Mesodermal cell (in vitro differentiated cells): Measurements from ENCODE around the gene TRIM8.

Experiments used
- H3K27ac ChIP-seq: 2 replicates; pipeline ENCODE4 v1.7.0; 2013; ENCODE audit warnings: mild to moderate bottlenecking, low read depth, low read length, moderate library complexity; ENCODE audit not compliant: severe bottlenecking
- H3K36me3 ChIP-seq: 2 replicates; pipeline ENCODE4 v1.7.1; 2013; ENCODE audit warnings: mild to moderate bottlenecking, low read length, moderate library complexity; ENCODE audit not compliant: control insufficient read depth, insufficient read depth
- H3K4me1 ChIP-seq: one replicate; pipeline ENCODE4 v1.7.1; 2013; ENCODE audit warnings: mild to moderate bottlenecking, low read length; ENCODE audit not compliant: insufficient read depth, control insufficient read depth, poor library complexity, severe bottlenecking
- H3K4me3 ChIP-seq: 2 replicates; pipeline ENCODE4 v1.7.0; 2013; ENCODE audit warnings: low read length, control low read depth, mild to moderate bottlenecking; ENCODE audit not compliant: insufficient read depth, poor library complexity, severe bottlenecking; ENCODE audit errors: extremely low read depth
- H3K9me3 ChIP-seq: 2 replicates; pipeline ENCODE4 v1.7.1; 2013; ENCODE audit warnings: mild to moderate bottlenecking, low read length, moderate library complexity; ENCODE audit not compliant: control insufficient read depth
- WGBS, 2 experiments: methylation state at CpG; one replicate each; pipeline ENCODE4 v1.1.5; 2013; ENCODE audit warnings: missing lambda C conversion rate in 2 of 2; ENCODE audit not compliant: insufficient coverage in 2 of 2; 5-methylcytosine and 5-hydroxymethylcytosine counted together

The TRIM8 gene

GRCh38 chr10:102674566-102674965 is 30.3 kb downstream of the TRIM8 start:
- no CpG with 5 or more reads among the region's 2 CpGs for WGBS, 2 experiments
- peak overlapping the region; percentile 3 for H3K4me3 ChIP-seq
- H3K27ac ChIP-seq: peak overlapping the region; percentile 92
- H3K36me3 ChIP-seq: no peaks in the 10 kb centered on the region
- no peaks in the 10 kb centered on the region for H3K9me3 ChIP-seq
- H3K4me1 ChIP-seq: peaks cover 83% of the 10 kb centered on the region

- Histone ChIP-seq H3K9me3 (no peaks in the 10 kb centered on the region), H3K27ac (peak overlapping the region; percentile 92), H3K4me3 (no peak overlapping the region), H3K4me1 (peaks cover 77% of the 10 kb centered on the region), H3K36me3 (peaks cover 2% of the 10 kb centered on the region)
- 24 to 41% methylated on average over 7 to 8 of the region's 8 CpGs for WGBS, 2 experiments
Measured at GRCh38 chr10:102675011-102675665, 30.9 kb downstream of the TRIM8 start.

DNA sequence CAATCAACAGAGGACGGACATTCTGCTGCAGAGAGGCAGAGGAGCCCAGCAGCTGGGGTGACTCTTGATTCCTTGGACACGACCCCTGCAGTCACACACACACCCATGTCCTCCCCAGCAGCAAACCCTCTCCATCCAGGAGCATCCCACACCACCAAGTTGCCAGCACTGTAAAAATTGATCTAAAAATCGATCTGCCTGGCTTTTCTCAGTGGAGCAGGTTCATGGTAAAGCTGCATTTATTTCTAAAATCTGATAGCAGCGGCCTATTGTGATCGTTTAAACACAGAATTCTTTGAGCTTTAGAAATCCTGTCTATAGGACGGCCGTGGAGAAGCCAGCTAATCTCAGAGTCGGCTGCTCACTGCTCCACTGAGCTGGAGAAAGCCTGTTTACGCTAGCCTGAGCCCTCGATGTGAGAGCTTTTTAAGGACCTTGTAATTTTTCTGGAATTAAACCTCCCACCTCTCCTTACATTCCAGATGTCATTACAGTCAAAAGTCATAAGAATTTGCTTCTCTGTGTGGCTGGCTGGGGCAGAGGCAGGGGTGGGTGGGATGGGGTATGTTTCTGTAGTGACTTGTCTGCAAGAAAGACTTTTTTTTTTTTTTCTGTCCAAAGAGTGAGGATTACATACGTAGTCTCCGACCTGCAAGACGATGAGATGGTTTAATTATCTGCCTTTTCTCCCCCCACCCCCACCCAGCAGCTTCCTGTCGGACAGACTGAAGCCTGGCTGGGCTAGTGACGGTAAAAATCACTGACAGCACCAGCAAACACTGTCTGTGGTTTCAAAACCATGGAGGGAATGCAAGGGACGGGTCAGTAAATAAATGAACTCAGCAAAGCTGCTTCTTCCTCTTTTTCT is 31.6 kb downstream of the TRIM8 start:
- Histone ChIP-seq H3K4me1 (peaks cover 70% of the 10 kb centered on the region), H3K36me3 (peaks cover 9% of the 10 kb centered on the region), H3K9me3 (no peaks in the 10 kb centered on the region), H3K4me3 (no peak overlapping the region), H3K27ac (peak overlapping the region; percentile 92)
- 41 to 59% methylated on average over 9 to 10 of the region's 16 CpGs for WGBS, 2 experiments

GRCh38 chr10:102676534-102677315 is 32.4 kb downstream of the TRIM8 start:
- Histone ChIP-seq H3K4me3 (no peak overlapping the region), H3K4me1 (peaks cover 64% of the 10 kb centered on the region), H3K9me3 (no peaks in the 10 kb centered on the region), H3K27ac (peak overlapping the region; percentile 92), H3K36me3 (peaks cover 15% of the 10 kb centered on the region)
- 71 to 74% methylated on average over 4 to 6 of the region's 9 CpGs for WGBS, 2 experiments

DNA sequence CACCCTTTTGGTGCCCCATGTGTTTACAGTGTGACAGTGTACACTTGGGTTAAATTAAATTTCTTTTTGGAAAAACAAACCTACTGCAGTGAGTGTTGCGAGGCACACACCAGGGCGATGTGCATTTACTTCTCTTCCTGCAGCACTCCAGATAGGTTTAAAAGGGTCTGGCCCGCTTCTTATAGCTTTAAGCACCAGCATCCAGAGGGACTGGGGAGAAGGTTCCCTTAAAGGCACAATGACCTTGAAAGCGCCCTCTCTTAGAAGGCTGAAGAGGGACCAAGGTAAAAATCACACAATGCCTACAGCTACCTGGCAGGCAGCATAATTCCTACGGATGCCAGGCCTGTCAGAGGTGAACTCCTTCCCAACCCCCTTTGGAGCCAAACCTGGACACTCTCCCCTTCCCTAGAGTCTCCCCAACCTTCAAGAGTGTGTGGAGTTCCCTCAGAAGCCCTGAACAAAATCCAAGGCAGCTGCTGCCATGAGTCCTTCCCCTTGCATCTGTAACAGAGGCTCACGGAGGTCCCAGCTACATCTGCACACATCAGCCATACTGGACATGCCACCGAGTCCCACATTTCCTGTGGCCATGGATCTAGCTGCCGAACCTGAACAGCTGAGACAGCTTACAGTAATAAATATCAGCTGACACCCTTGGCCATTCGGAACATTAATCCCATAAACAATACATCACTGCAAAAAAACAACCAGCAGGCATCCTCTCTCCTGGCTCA is 33.2 kb downstream of the TRIM8 start:
- Histone ChIP-seq H3K27ac (peak overlapping the region; percentile 92), H3K9me3 (no peaks in the 10 kb centered on the region), H3K4me1 (peaks cover 62% of the 10 kb centered on the region), H3K4me3 (no peak overlapping the region), H3K36me3 (peaks cover 22% of the 10 kb centered on the region)
- WGBS, 2 experiments: 88 to 92% methylated on average over 8 of the region's 9 CpGs

- 81 to 88% methylated on average over 9 of the region's 9 CpGs for WGBS, 2 experiments
- H3K27ac ChIP-seq: no peak overlapping the region
- H3K4me3 ChIP-seq: no peak overlapping the region
- H3K36me3 ChIP-seq: peaks cover 27% of the 10 kb centered on the region
- peaks cover 60% of the 10 kb centered on the region for H3K4me1 ChIP-seq
- no peaks in the 10 kb centered on the region for H3K9me3 ChIP-seq
Measured at GRCh38 chr10:102678068-102678400, 33.8 kb downstream of the TRIM8 start.

DNA sequence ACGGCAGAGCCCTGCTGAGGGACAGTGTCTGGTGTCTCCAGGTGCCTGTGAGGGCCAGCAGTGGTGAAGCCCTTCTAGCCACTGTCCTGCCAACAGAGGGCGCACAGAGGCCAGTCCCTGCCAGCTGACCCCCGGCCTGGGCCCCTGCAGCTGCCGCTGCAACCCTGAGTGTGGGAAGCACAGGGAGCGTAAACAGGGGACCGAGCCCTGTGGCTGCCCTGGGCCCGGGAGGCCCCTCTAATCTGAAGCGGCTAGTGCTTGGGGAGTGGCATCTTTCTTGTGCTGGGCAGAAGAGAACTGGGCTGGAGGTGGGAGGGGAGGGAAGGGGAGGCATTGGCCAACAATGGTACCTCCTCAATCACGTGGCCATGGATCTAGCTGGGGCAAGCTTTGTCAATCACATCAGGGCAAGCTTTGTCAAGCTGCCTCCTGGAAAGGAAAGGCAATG is 34.6 kb downstream of the TRIM8 start:
- Histone ChIP-seq H3K9me3 (no peaks in the 10 kb centered on the region), H3K27ac (peak overlapping the region; percentile 36), H3K36me3 (peaks cover 32% of the 10 kb centered on the region), H3K4me1 (peaks cover 52% of the 10 kb centered on the region), H3K4me3 (no peak overlapping the region)
- 18% methylated on average over 8 to 9 of the region's 9 CpGs for WGBS, 2 experiments

GRCh38 chr10:102679596-102679995 is 35.3 kb downstream of the TRIM8 start:
- WGBS, 2 experiments: 96 to 100% methylated on average over 2 to 3 of the region's 4 CpGs
- H3K27ac ChIP-seq: no peak overlapping the region
- H3K4me1 ChIP-seq: peaks cover 44% of the 10 kb centered on the region

GRCh38 chr10:102681696-102682095 is 37.4 kb downstream of the TRIM8 start:
- H3K9me3 ChIP-seq: no peaks in the 10 kb centered on the region
- no peak overlapping the region for H3K4me3 ChIP-seq
- WGBS, 2 experiments: 82 to 89% methylated on average over 1 to 3 of the region's 5 CpGs
- H3K27ac ChIP-seq: no peak overlapping the region
- peaks cover 48% of the 10 kb centered on the region for H3K36me3 ChIP-seq
- peaks cover 26% of the 10 kb centered on the region for H3K4me1 ChIP-seq

More at GRCh38 chr10:102679596-102679995, 35.3 kb downstream of the TRIM8 start:
- H3K36me3 ChIP-seq: peaks cover 35% of the 10 kb centered on the region
- H3K4me3 ChIP-seq: no peak overlapping the region
- H3K9me3 ChIP-seq: no peaks in the 10 kb centered on the region

DNA sequence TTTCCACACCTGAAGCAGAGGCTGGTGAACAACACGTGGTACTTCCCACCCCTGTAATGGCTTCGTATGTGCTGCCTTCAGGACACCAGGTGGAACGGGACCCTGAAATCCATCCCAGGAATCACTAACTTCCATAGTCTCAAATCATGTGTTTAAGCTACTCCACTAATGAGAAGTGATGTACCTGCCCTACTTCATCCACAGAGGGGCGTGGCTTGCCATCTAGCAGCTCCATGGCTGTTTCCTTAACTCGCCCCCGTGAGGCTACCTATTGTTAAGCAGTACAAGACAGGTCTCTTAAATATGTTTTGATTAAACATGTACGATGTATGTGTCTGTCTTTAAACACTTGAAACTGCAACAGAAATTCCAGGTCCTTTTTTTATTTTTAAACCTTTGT is 38.1 kb downstream of the TRIM8 start:
- Histone ChIP-seq H3K27ac (no peak overlapping the region), H3K9me3 (no peaks in the 10 kb centered on the region), H3K4me1 (peaks cover 19% of the 10 kb centered on the region), H3K36me3 (peaks cover 53% of the 10 kb centered on the region), H3K4me3 (no peak overlapping the region)
- WGBS, 2 experiments: 93 to 95% methylated on average over 3 to 4 of the region's 7 CpGs
